ENCODE measurements around the gene NSUN5. TPM values are rescaled to one million over a fixed set of nuclear protein-coding genes. Genes with fewer than 3 reads are reported as not detected.

The NSUN5 gene
- total RNA-seq, 1 experiment from 2014 or later: 70.4 TPM

DNA sequence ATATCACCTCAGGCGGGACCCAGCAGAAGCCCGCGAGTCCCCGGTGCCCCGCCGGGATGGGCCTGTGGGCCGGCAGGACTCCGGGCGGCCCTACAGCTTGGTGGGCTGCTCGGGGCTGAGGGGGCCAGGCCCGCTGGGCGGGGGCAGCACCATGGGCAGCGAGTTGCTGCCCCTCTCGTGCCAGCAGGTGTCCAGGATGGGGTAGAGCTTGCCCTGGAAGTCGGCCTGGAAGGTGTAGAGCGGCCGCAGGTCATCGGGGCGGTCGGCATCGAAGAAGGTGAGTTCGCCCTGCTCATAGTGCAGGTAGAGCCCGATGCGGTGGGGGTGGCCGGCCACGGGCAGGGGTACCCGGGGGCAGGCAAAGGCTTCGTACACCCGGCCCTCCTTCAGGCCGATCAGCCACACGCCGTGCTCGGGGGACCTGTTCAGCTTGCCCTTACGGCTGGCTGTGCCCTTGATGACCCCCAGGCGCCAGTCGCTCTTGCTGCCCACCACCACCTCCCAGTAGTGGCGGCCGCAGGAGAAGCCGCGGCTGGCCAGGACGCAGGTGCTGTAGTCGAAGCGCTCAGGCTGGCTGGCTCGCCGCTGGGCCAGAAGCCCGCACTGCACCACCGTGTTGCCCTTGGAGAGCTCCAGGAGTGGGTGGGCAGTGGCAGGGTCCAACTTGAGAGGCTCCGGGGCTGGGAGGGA, 4.3 kb upstream of the NSUN5 start:
- Histone ChIP-seq H3K27me3 (ENCODE audit: insufficient read depth, low read length) (no peaks in the 10 kb centered on the region), H4K20me1 (ENCODE audit: insufficient read depth) (no peaks in the 10 kb centered on the region), H3K27ac (ENCODE audit: low read depth, low read length) (no peak overlapping the region), H3K36me3 (ENCODE audit: control insufficient read depth in 1 of 2, insufficient read depth in 2 of 2, low read length in 2 of 2) (no peaks in the 10 kb centered on the region), H3K9me3 (ENCODE audit: control insufficient read depth in 1 of 2, insufficient read depth in 1 of 2, low read depth in 1 of 2, low read length in 2 of 2) (no peaks in the 10 kb centered on the region), H3K9ac (ENCODE audit: low read length) (no peak overlapping the region), H3K4me2 (ENCODE audit: low read length) (no peak overlapping the region), H2AFZ (ENCODE audit: low read depth, low read length, poor library complexity, severe bottlenecking) (no peak overlapping the region), H3K9me2 (ENCODE audit: insufficient read depth) (no peaks in the 10 kb centered on the region), H3K4me3 (replicated peaks in 1 of 2; ENCODE audit: low read depth in 1 of 2, low read length in 2 of 2) (no peak overlapping the region), H3K79me2 (ENCODE audit: insufficient read depth, low read length) (peaks cover 6% of the 10 kb centered on the region), H3K4me1 (ENCODE audit: control insufficient read depth in 1 of 2, insufficient read depth in 2 of 2, low read length in 2 of 2) (peaks cover 5 to 24% of the 10 kb centered on the region in 2 experiments)
- ChIA-PET POLR2A (no interaction called here), CTCF (no interaction called here), RAD21 (ENCODE audit: low non-redundant PET in 1 of 2, low total read pairs in 2 of 2, uncharacterized antibody in 2 of 2, unreplicated experiment in 2 of 2) (no interaction called here)
- intact Hi-C loops (cut with micrococcal nuclease): no loop called here
- TF ChIP-seq ZFX (IDR thresholded peaks at IDR 0.05) (no peak), YY1 (IDR thresholded peaks at IDR 0.05; ENCODE audit: extremely low read depth, insufficient replicate concordance, low read depth, low read length) (no peak), SP1 (IDR thresholded peaks at IDR 0.05; ENCODE audit: low read depth) (no peak), EZH2phosphoT487 (IDR thresholded peaks at IDR 0.05; ENCODE audit: borderline replicate concordance) (no peak), CBX3 (IDR thresholded peaks at IDR 0.05; ENCODE audit: low read depth) (no peak), EGR1 (IDR thresholded peaks at IDR 0.05; ENCODE audit: low read depth) (no peak), POLR2A (IDR thresholded peaks at IDR 0.05; ENCODE audit: borderline replicate concordance, extremely low read depth, insufficient read depth, insufficient read length) (no peak), ZNF274 (IDR thresholded peaks at IDR 0.05; ENCODE audit: low read depth, low read length) (no peak), ZBTB33 (IDR thresholded peaks at IDR 0.05; ENCODE audit: extremely low read depth, insufficient replicate concordance, low read length) (no peak), MAX (IDR thresholded peaks at IDR 0.05) (no peak), CEBPB (IDR thresholded peaks at IDR 0.05; ENCODE audit: low read depth) (no peak), JUND (IDR thresholded peaks at IDR 0.05) (no peak), RAD21 (IDR thresholded peaks at IDR 0.05; ENCODE audit: low read depth) (no peak), TCF7L2 (IDR thresholded peaks at IDR 0.05; ENCODE audit: borderline replicate concordance, extremely low read depth, insufficient read depth, insufficient read length) (no peak)
- TF ChIP-seq, protein P1, sequence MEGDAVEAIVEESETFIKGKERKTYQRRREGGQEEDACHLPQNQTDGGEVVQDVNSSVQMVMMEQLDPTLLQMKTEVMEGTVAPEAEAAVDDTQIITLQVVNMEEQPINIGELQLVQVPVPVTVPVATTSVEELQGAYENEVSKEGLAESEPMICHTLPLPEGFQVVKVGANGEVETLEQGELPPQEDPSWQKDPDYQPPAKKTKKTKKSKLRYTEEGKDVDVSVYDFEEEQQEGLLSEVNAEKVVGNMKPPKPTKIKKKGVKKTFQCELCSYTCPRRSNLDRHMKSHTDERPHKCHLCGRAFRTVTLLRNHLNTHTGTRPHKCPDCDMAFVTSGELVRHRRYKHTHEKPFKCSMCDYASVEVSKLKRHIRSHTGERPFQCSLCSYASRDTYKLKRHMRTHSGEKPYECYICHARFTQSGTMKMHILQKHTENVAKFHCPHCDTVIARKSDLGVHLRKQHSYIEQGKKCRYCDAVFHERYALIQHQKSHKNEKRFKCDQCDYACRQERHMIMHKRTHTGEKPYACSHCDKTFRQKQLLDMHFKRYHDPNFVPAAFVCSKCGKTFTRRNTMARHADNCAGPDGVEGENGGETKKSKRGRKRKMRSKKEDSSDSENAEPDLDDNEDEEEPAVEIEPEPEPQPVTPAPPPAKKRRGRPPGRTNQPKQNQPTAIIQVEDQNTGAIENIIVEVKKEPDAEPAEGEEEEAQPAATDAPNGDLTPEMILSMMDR (IDR thresholded peaks at IDR 0.05 in 2 of 3, conservative IDR thresholded peaks at IDR 0.05 in 1 of 3; ENCODE audit: borderline replicate concordance in 1 of 3, insufficient read depth in 1 of 3, low read depth in 2 of 3, low read length in 2 of 3): no peak
- no peak for DNase-seq (ENCODE audit: low read depth, low spot score)
- ATAC-seq: no peak
- no TSS peak for BruUV-seq (replicated peaks)

Data from HCT116 (cell line).